Measurements from ENCODE around the gene DPH6.

- TF ChIP-seq CTCF (IDR thresholded peaks at IDR 0.05), result no peak
- TF ChIP-seq EZH2 (IDR thresholded peaks at IDR 0.05), result no peak
- no peak for TF ChIP-seq EZH2phosphoT487 (IDR thresholded peaks at IDR 0.05)
Measured at GRCh38 chr15:35583863-35584528, 38.0 kb upstream of the DPH6 start.
